GM12878 (cell line): ENCODE results near the gene ASIC2. TPM values are rescaled to one million over a fixed set of nuclear protein-coding genes. Genes with fewer than 3 reads are reported as not detected.

Experiments
- ATAC-seq: fragments of 200-7000 bp; cut with Tn5 transposase; 3 replicates; pipeline ENCODE4 v1.9.1; 2020; ENCODE audit warnings: mild to moderate bottlenecking, moderate library complexity
- BruUV-seq: library from RNA; stranded (reverse); fragments of 400-500 nt; replicated peaks from 2 replicates; lab custom pipeline; 2021; lab: Mats Ljungman, UMichigan
- CTCF ChIA-PET: fragments of 300-600 bp; sonication (Branson Sonifier 250); formaldehyde crosslinking; extraction: SDS; loops from one replicate; lab custom pipeline; 2021; ENCODE audit warnings: inconsistent platforms; lab: Yijun Ruan, JAX
- POLR2A ChIA-PET: fragments of 350-600 bp; formaldehyde crosslinking; extraction: SDS; loops from one replicate; lab custom pipeline; 2021; ENCODE audit warnings: inconsistent platforms; lab: Charles Lee
- RAD21 ChIA-PET: fragments of 300-600 bp; sonication (Branson Sonifier 250); formaldehyde crosslinking; loops from one replicate; lab custom pipeline; 2023; ENCODE audit warnings: antibody characterized with exemption; ENCODE audit not compliant: unreplicated experiment; lab: Charles Lee
- SMC1A ChIA-PET: fragments of 300-600 bp; sonication (Branson Sonifier 250); formaldehyde crosslinking; loops from one replicate; lab custom pipeline; 2023; ENCODE audit not compliant: unreplicated experiment, uncharacterized antibody; lab: Charles Lee
- DNase-seq: peaks from one replicate; pipeline ENCODE4 v3.0.0-alpha.2; 2011; ENCODE audit warnings: low read depth, low spot score
- FAIRE-seq: peaks from 3 replicates; lab custom pipeline; 2011; peaks lifted over from hg19 to GRCh38; lab: Jason Lieb, UNC
- H2AFZ ChIP-seq: 2 replicates; pipeline ENCODE4 v1.6.0; 2011; ENCODE audit warnings: low read depth, low read length, control low read depth; ENCODE audit not compliant: control insufficient read depth
- H3K27ac ChIP-seq: 2 replicates; pipeline ENCODE4 v1.5.1; 2011; ENCODE audit warnings: control low read depth; ENCODE audit not compliant: control insufficient read depth, insufficient read depth
- H3K27me3 ChIP-seq, 2 experiments: replicated peaks in 1 of 2; 2 replicates each; pipeline versions ENCODE4 v1.6.0 to v1.6.1; 2011; ENCODE audit warnings: low read length in 1 of 2; ENCODE audit not compliant: control insufficient read depth in 2 of 2, insufficient read depth in 2 of 2
- H3K36me3 ChIP-seq, 2 experiments: 2 replicates each; pipeline ENCODE4 v1.5.1; 2011; ENCODE audit warnings: low read length in 1 of 2; ENCODE audit not compliant: control insufficient read depth in 2 of 2, insufficient read depth in 2 of 2
- H3K4me1 ChIP-seq: 2 replicates; pipeline ENCODE4 v1.6.1; 2011; ENCODE audit warnings: mild to moderate bottlenecking, low read length, moderate library complexity, mixed read lengths; ENCODE audit not compliant: control insufficient read depth, insufficient read depth
- H3K4me2 ChIP-seq: 2 replicates; pipeline ENCODE4 v1.6.0; 2011; ENCODE audit warnings: control low read depth; ENCODE audit not compliant: control insufficient read depth, insufficient read depth
- H3K4me3 ChIP-seq: fragments of 200-600 bp; sonication (generic); 2 replicates; pipeline ENCODE4 v1.5.1; 2016
- H3K79me2 ChIP-seq: 2 replicates; pipeline ENCODE4 v1.6.0; 2011; ENCODE audit warnings: low read length; ENCODE audit not compliant: control insufficient read depth, insufficient read depth
- H3K9ac ChIP-seq: 2 replicates; pipeline ENCODE4 v1.8.0; 2011; ENCODE audit warnings: low read length, control low read depth, mixed read lengths; ENCODE audit not compliant: control insufficient read depth, insufficient read depth
- H3K9me3 ChIP-seq: replicated peaks from 3 replicates; pipeline ENCODE4 v1.5.1; 2011; ENCODE audit warnings: mild to moderate bottlenecking, low read length; ENCODE audit not compliant: control insufficient read depth, insufficient read depth
- H4K20me1 ChIP-seq: 2 replicates; pipeline ENCODE4 v1.6.0; 2011; ENCODE audit not compliant: control insufficient read depth, insufficient read depth
- ATF7 ChIP-seq: fragments of 450-650 bp; IDR thresholded peaks from 2 replicates; pipeline ENCODE4 v1.6.1; 2016; ENCODE audit warnings: low read depth, mild to moderate bottlenecking
- CREB1 ChIP-seq: IDR thresholded peaks from 2 replicates; pipeline ENCODE4 v1.6.1; 2012; ENCODE audit warnings: low read depth, mild to moderate bottlenecking, inconsistent platforms
- EGR1 ChIP-seq, 2 experiments: IDR thresholded peaks; 1 replicate in 1 of 2; 2 replicates in 1 of 2; pipeline ENCODE4 v1.6.1; 2011 to 2012; ENCODE audit warnings: low read depth in 2 of 2, low read length in 2 of 2, borderline replicate concordance in 1 of 2, mild to moderate bottlenecking in 1 of 2, moderate library complexity in 1 of 2
- EZH2 ChIP-seq: IDR thresholded peaks from 2 replicates; pipeline ENCODE4 v1.6.1; 2012; ENCODE audit warnings: low read depth, mild to moderate bottlenecking, control low read depth, inconsistent platforms, low read length, borderline replicate concordance; ENCODE audit not compliant: control insufficient read depth
- GABPA ChIP-seq: IDR thresholded peaks from 2 replicates; pipeline ENCODE4 v1.6.1; 2014; ENCODE audit warnings: antibody characterized with exemption, low read depth, mild to moderate bottlenecking, inconsistent platforms
- IKZF1 ChIP-seq: fragments of 450-650 bp; conservative IDR thresholded peaks from 2 replicates; pipeline ENCODE4 v1.6.1; 2017; ENCODE audit warnings: antibody characterized with exemption, mild to moderate bottlenecking
- MTA3 ChIP-seq: IDR thresholded peaks from 2 replicates; pipeline ENCODE4 v1.6.1; 2012; ENCODE audit warnings: low read length, inconsistent platforms, borderline replicate concordance
- NFXL1 ChIP-seq: fragments of 450-650 bp; IDR thresholded peaks from 2 replicates; pipeline ENCODE4 v1.6.1; 2017; ENCODE audit warnings: antibody characterized with exemption, mild to moderate bottlenecking, borderline replicate concordance
- NRF1 ChIP-seq: conservative IDR thresholded peaks from 2 replicates; pipeline ENCODE4 v1.6.1; 2011; ENCODE audit warnings: mild to moderate bottlenecking, low read depth, low read length, improper control_type of control experiment
- POLR2A ChIP-seq: IDR thresholded peaks from 2 replicates; pipeline ENCODE4 v1.6.1; 2011; ENCODE audit warnings: low read depth, mild to moderate bottlenecking, low read length
- POLR2AphosphoS5 ChIP-seq: IDR thresholded peaks from 2 replicates; pipeline ENCODE4 v1.6.1; 2011; ENCODE audit warnings: mild to moderate bottlenecking, low read length, inconsistent platforms
- SMAD5 ChIP-seq: IDR thresholded peaks from 2 replicates; pipeline ENCODE4 v1.6.1; 2016; ENCODE audit warnings: antibody characterized with exemption, low read depth
- SPI1 ChIP-seq: IDR thresholded peaks from 2 replicates; pipeline ENCODE4 v1.6.1; 2011; ENCODE audit warnings: low read depth, mild to moderate bottlenecking, low read length, moderate library complexity, borderline replicate concordance; ENCODE audit not compliant: insufficient read depth
- ZNF622 ChIP-seq: fragments of 450-650 bp; IDR thresholded peaks from 2 replicates; pipeline ENCODE4 v1.6.1; 2017; ENCODE audit warnings: mild to moderate bottlenecking, inconsistent platforms
- WGBS: methylation state at CpG from one replicate; pipeline ENCODE4 v1.1.6; 2016; ENCODE audit warnings: low lambda C conversion rate; ENCODE audit not compliant: insufficient replicate concordance, insufficient coverage; ENCODE audit errors: missing lambda C conversion rate; 5-methylcytosine and 5-hydroxymethylcytosine counted together
- in situ Hi-C: fragments of 300-500 bp; cut with MboI; formaldehyde crosslinking; loops from 9 replicates; pipeline ENCODE4 v1.14.3; 2018; ENCODE audit warnings: mixed read lengths
- intact Hi-C: fragments of 100-400 bp; cut with micrococcal nuclease; formaldehyde crosslinking; loops from one replicate; pipeline ENCODE4 v1.14.2; 2022; ENCODE audit not compliant: unreplicated experiment
- polyA plus RNA-seq, 11 experiments: library from polyadenylated mRNA; depleted of rRNA in 4 of 11; unstranded in 6 of 11; stranded (reverse) in 5 of 11; fragments of >200 nt; fragmentation: Nextera tagmentation in 4 of 11; fragmentation: Illumina TruSeq in 1 of 11; extraction: Ambion mirVana in 4 of 11; extraction: Trizol in 1 of 11; gene quantifications; 1 replicate in 1 of 11; 2 replicates in 10 of 11; pipeline versions ENCODE4 v1.2.1 to v1.2.3, GENCODE V29; 2011 to 2016; ENCODE audit warnings: inconsistent platforms in 2 of 11, missing spikeins in 2 of 11, low read depth in 1 of 11
- total RNA-seq, 4 experiments: library from RNA; depleted of rRNA in 3 of 4; stranded (reverse); fragments of >200 nt in 3 of 4; fragmentation: Illumina TruSeq in 1 of 4; extraction: Trizol in 1 of 4; gene quantifications; 2 replicates each; pipeline versions ENCODE4 v1.2.1 to v1.2.3, GENCODE V29; 2013 to 2021
- TF ChIP-seq, protein P1 (sequence below): fragments of 450-650 bp; IDR thresholded peaks from 2 replicates; pipeline ENCODE4 v1.6.1; 2017; ENCODE audit warnings: low read depth, mild to moderate bottlenecking, moderate library complexity
- TF ChIP-seq, protein P2 (sequence below): IDR thresholded peaks from 2 replicates; pipeline ENCODE4 v1.6.1; 2012; ENCODE audit warnings: low read depth, low read length, improper control_type of control experiment

ASIC2 gene
- total and polyA plus RNA-seq, 10 of the 15 experiments (the other 5 are each of a cell fraction or from before 2014, with no cell fraction given): not detected

DNA sequence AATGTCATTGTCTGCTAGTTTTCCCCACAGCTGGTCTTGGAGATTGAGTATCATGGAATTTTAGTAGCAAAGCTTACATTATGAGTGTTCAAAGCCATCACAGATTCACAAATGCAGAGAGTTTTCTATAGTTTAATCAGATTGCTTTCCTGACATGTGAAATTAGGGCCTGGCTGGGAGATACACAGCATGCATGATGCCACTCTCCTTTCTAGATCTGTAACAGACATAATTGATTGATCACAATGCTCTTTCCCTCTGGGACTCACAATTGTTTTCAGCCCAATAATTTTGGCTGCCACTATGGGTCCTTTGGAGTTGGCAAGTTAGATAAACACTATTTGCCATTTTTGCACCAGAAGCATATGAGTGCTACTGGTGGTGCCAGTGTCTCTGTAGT, 168.9 kb downstream of the ASIC2 start:
- no peak for ATAC-seq
- CTCF ChIA-PET: no interaction called here

GRCh38 chr17:33121756-33122155, 171.3 kb downstream of the ASIC2 start:
- Histone ChIP-seq H2AFZ (no peak overlapping the region), H3K9ac (no peak overlapping the region), H3K4me1 (no peaks in the 10 kb centered on the region), H4K20me1 (no peaks in the 10 kb centered on the region), H3K27ac (no peak overlapping the region), H3K36me3 (no peaks in the 10 kb centered on the region), H3K9me3 (no peaks in the 10 kb centered on the region), H3K79me2 (no peaks in the 10 kb centered on the region), H3K4me2 (no peak overlapping the region), H3K4me3 (no peak overlapping the region), H3K27me3 (peaks cover 0 to 2% of the 10 kb centered on the region in 2 experiments; a peak in 2 of 4 replicates)
- no TSS peak for BruUV-seq
- intact Hi-C loops (no loop called here), in situ Hi-C loops (no loop called here)
- POLR2A ChIA-PET: no interaction called here
- DNase-seq (no peak), FAIRE-seq (no peak), ATAC-seq (no peak)
- CTCF ChIA-PET: no interaction called here
- SMC1A ChIA-PET: no interaction called here
- 7% methylated on average over 1 of the region's 1 CpG for WGBS
- RAD21 ChIA-PET: no interaction called here
- TF ChIP-seq GABPA (no peak), MTA3 (no peak), CREB1 (no peak), EGR1 (IDR thresholded peaks at IDR 0.05; ENCODE audit: borderline replicate concordance in 1 of 2, low read depth in 2 of 2, low read length in 2 of 2) (no peak), EZH2 (no peak), SMAD5 (no peak), SPI1 (no peak)
- TF ChIP-seq, protein P1, sequence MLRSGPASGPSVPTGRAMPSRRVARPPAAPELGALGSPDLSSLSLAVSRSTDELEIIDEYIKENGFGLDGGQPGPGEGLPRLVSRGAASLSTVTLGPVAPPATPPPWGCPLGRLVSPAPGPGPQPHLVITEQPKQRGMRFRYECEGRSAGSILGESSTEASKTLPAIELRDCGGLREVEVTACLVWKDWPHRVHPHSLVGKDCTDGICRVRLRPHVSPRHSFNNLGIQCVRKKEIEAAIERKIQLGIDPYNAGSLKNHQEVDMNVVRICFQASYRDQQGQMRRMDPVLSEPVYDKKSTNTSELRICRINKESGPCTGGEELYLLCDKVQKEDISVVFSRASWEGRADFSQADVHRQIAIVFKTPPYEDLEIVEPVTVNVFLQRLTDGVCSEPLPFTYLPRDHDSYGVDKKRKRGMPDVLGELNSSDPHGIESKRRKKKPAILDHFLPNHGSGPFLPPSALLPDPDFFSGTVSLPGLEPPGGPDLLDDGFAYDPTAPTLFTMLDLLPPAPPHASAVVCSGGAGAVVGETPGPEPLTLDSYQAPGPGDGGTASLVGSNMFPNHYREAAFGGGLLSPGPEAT: no peak

More for the DNA sequence above, 168.9 kb downstream of the ASIC2 start:
- Histone ChIP-seq H3K36me3 (no peaks in the 10 kb centered on the region), H3K9ac (no peak overlapping the region), H3K79me2 (no peaks in the 10 kb centered on the region), H3K4me3 (no peak overlapping the region), H3K27ac (no peak overlapping the region), H3K4me2 (no peak overlapping the region), H3K9me3 (no peaks in the 10 kb centered on the region), H2AFZ (no peak overlapping the region), H3K27me3 (peaks cover 0 to 2% of the 10 kb centered on the region in 2 experiments; a peak in 2 of 4 replicates), H3K4me1 (no peaks in the 10 kb centered on the region), H4K20me1 (no peaks in the 10 kb centered on the region)
- BruUV-seq: no TSS peak
- RAD21 ChIA-PET: no interaction called here
- POLR2A ChIA-PET: no interaction called here
- no peak for TF ChIP-seq ATF7
- TF ChIP-seq POLR2AphosphoS5: no peak
- TF ChIP-seq ZNF622: no peak
- no peak for TF ChIP-seq NFXL1
- TF ChIP-seq POLR2A: no peak
- TF ChIP-seq, protein P2, sequence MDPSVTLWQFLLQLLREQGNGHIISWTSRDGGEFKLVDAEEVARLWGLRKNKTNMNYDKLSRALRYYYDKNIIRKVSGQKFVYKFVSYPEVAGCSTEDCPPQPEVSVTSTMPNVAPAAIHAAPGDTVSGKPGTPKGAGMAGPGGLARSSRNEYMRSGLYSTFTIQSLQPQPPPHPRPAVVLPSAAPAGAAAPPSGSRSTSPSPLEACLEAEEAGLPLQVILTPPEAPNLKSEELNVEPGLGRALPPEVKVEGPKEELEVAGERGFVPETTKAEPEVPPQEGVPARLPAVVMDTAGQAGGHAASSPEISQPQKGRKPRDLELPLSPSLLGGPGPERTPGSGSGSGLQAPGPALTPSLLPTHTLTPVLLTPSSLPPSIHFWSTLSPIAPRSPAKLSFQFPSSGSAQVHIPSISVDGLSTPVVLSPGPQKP: no peak
- TF ChIP-seq IKZF1: no peak
- no peak for TF ChIP-seq SMAD5
- TF ChIP-seq NRF1: no peak
- DNase-seq (no peak), FAIRE-seq (no peak)
- in situ Hi-C loops: no loop called here
- SMC1A ChIA-PET: no interaction called here
- intact Hi-C loops: no loop called here
